A673 (cell line): Measurements from ENCODE around the gene TLCD3B.

Experiments
- CTCF ChIP-seq: fragments of 300-800, 200-600 bp; sonication (generic); conservative IDR thresholded peaks from 2 replicates; pipeline ENCODE4 v1.5.1; 2017; ENCODE audit warnings: low read depth, mild to moderate bottlenecking, antibody characterized with exemption, low read length, moderate library complexity, mixed read lengths
- EZH2 ChIP-seq: fragments of 200-600 bp; sonication (generic); IDR thresholded peaks from 2 replicates; pipeline ENCODE4 v1.6.1; 2017; ENCODE audit warnings: borderline replicate concordance, low read depth, mild to moderate bottlenecking, mixed read lengths, antibody characterized with exemption, low read length; ENCODE audit not compliant: poor library complexity, severe bottlenecking

DNA sequence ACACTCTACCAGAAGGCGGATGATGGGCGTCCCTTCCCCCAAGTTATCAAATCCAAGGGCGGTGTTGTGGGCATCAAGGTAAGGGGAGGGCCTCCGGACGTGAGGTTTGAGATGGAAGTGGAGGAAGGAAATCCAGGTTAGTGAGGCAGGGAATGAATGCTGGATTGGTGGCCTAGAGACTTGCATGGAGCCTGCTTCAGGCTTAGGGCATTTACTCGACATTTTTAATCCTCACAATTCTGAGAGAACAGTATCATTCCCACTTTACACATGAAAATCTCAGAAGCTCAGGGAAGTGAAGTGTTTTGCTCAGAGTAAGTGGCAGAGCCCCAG is 36.5 kb upstream of the TLCD3B start:
- no peak for TF ChIP-seq CTCF
- TF ChIP-seq EZH2, result no peak
